ENCODE data around the gene PIK3R3. TPM values are rescaled to one million over a fixed set of nuclear protein-coding genes. Genes with fewer than 3 reads are reported as not detected.

Gene PIK3R3
- total and polyA plus RNA-seq, 9 of the 15 experiments (the other 6 are each of a cell fraction or from before 2014, with no cell fraction given): 1.4 to 7.7 (median 4.6) TPM

- 0 out of 2 replicates have a peak, but pooled peaks have one; percentile 37 for TF ChIP-seq ZBTB40 (IDR thresholded peaks at IDR 0.05)
- no peak for TF ChIP-seq ZBTB40 (CRISPR knock-in tag; IDR thresholded peaks at IDR 0.05)
- TF ChIP-seq NFXL1 (CRISPR knock-in tag; IDR thresholded peaks at IDR 0.05): no peak
- TF ChIP-seq E2F5 (CRISPR knock-in tag; IDR thresholded peaks at IDR 0.05): no peak
- no peak for TF ChIP-seq HDAC3 (IDR thresholded peaks at IDR 0.05; ENCODE audit: borderline replicate concordance, partially characterized antibody)
- no peak for TF ChIP-seq FUS (optimal IDR thresholded peaks at IDR 0.05; ENCODE audit: low read depth, low read length)
- TF ChIP-seq CBX8 (IDR thresholded peaks at IDR 0.05; ENCODE audit: borderline replicate concordance, extremely low read depth, low read depth, low read length, poor library complexity, severe bottlenecking): no peak
- TF ChIP-seq KAT7 (CRISPR knock-in tag; IDR thresholded peaks at IDR 0.05; ENCODE audit: borderline replicate concordance): no peak
- no peak for TF ChIP-seq RNF2 (IDR thresholded peaks at IDR 0.05)
- no peak for TF ChIP-seq NRF1 (conservative IDR thresholded peaks at IDR 0.05 in 1 of 2, IDR thresholded peaks at IDR 0.05 in 1 of 2)
- TF ChIP-seq KDM1A (IDR thresholded peaks at IDR 0.05): peak; percentile 57 to 65; a peak in 3 of 4 replicates
- no peak for TF ChIP-seq RFX5 (IDR thresholded peaks at IDR 0.05; ENCODE audit: low read depth, low read length)
- TF ChIP-seq ETV1 (tag; conservative IDR thresholded peaks at IDR 0.05; ENCODE audit: low read depth): no peak
- no peak for TF ChIP-seq ZNF584 (CRISPR knock-in tag; IDR thresholded peaks at IDR 0.05; ENCODE audit: low read depth)
- TF ChIP-seq TCFL5 (CRISPR knock-in tag; conservative IDR thresholded peaks at IDR 0.05): no peak
- TF ChIP-seq FOSL1 (tag; conservative IDR thresholded peaks at IDR 0.05): no peak
- TF ChIP-seq ZNF316 (IDR thresholded peaks at IDR 0.05): 0 out of 2 replicates have a peak, but pooled peaks have one; percentile 2
- TF ChIP-seq BHLHE40 (IDR thresholded peaks at IDR 0.05; ENCODE audit: low read length): 0 out of 2 replicates have a peak, but pooled peaks have one; percentile 19
- no peak for TF ChIP-seq CAMTA2 (CRISPR knock-in tag; conservative IDR thresholded peaks at IDR 0.05)
- TF ChIP-seq RBM22 (IDR thresholded peaks at IDR 0.05; ENCODE audit: low read depth, low read length, poor library complexity, severe bottlenecking): no peak
- no peak for TF ChIP-seq XRCC5 (IDR thresholded peaks at IDR 0.05; ENCODE audit: low read depth, low read length)
- no peak for TF ChIP-seq SP1 (CRISPR knock-in tag; IDR thresholded peaks at IDR 0.05)
Observed at GRCh38 chr1:46159516-46159915, 27.1 kb upstream of the PIK3R3 start (continued).

All from K562 (cell line).